GM20000 (cell line): ENCODE measurements around the gene DDB1.
A peak's percentile ranks its signal among the peaks of the same experiment; 100 is the strongest.

Experiments
- DNase-seq: peaks from one replicate; pipeline ENCODE4 v3.0.0; 2012; ENCODE audit warnings: low spot score
- TF ChIP-seq, protein P1 (sequence below): IDR thresholded peaks from 2 replicates; pipeline ENCODE4 v1.5.1; 2012; ENCODE audit warnings: mild to moderate bottlenecking, control low read depth; ENCODE audit errors: extremely low read depth, missing control alignments

DDB1 gene

DNA sequence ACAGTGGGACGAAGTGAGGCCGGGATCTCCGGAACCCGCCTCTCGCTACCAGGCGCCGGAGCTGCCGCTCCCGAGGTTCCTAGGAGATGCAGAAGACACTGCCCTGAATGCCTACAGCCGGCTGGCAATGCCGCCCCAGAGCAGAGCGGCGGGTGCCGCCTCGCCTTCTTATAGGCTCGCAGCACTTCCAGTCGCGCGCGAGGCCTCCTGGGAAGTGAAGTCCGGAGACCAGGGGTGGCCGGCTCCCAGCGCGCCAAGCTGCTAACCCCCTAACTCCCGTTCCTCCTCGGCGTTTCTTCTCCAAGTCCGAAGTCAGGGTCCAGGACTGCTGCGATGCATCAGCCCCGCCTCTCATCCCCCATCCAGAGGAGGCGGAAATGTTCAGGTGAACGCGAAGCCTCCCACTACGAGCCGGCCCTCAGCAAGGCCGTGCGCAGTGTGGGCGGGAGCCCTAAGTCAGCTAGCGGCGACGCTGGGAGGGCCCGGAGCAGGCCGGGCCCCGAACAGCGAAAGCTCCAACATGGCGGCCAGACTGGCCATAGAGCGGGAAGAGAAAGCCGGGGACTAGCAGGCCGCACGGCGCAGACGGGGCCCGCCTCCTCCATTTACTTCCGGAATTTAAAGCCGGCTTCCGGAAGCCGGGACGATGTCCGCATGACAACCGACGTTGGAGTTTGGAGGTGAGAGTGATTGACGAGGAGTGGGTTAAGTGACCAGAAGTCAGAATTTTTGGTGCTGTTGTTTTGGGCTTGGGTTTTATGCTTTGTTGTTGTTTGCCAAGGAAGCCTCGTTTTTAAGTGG is 29.0 kb upstream of the DDB1 start, which contains the start of the genes CYB561A3 and TMEM138:
CYB561A3 (minus strand) TSS at position 142 of the 801 bp plus-strand sequence. CDS start 5,169 bp downstream, outside the sequence.
TMEM138 (plus strand) TSS at position 634 of the 801 bp plus-strand sequence. CDS start 2,017 bp downstream, outside the sequence.
- peak; percentile 86 for DNase-seq
- TF ChIP-seq, protein P1, sequence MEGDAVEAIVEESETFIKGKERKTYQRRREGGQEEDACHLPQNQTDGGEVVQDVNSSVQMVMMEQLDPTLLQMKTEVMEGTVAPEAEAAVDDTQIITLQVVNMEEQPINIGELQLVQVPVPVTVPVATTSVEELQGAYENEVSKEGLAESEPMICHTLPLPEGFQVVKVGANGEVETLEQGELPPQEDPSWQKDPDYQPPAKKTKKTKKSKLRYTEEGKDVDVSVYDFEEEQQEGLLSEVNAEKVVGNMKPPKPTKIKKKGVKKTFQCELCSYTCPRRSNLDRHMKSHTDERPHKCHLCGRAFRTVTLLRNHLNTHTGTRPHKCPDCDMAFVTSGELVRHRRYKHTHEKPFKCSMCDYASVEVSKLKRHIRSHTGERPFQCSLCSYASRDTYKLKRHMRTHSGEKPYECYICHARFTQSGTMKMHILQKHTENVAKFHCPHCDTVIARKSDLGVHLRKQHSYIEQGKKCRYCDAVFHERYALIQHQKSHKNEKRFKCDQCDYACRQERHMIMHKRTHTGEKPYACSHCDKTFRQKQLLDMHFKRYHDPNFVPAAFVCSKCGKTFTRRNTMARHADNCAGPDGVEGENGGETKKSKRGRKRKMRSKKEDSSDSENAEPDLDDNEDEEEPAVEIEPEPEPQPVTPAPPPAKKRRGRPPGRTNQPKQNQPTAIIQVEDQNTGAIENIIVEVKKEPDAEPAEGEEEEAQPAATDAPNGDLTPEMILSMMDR, result no peak

DNA sequence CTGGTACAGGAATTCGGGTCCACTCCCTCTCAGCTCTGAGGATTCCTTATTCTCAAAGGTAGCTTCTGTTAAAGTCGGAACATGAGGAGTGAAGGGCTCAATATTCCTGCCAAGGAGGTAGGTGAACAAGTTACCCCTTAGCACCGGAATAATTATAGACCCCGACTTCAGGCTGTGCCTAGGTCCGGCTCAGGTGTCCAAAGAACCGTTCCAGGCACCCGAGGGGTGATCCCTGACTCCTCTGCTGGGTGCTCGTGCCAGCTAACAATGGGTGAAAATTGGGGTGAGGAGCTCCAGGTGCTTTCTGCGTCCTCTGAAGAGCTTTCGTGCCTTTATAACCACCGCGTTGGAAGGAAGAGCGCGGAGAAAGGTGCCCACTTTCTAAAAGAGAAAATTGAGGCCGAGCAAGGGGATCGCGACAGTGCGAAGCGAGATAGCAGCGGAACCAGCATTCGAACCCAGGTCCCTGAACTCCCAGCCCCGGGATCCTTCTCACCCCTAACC is 28.4 kb upstream of the DDB1 start:
- no peak for DNase-seq
- TF ChIP-seq, protein P1, result no peak

DNA sequence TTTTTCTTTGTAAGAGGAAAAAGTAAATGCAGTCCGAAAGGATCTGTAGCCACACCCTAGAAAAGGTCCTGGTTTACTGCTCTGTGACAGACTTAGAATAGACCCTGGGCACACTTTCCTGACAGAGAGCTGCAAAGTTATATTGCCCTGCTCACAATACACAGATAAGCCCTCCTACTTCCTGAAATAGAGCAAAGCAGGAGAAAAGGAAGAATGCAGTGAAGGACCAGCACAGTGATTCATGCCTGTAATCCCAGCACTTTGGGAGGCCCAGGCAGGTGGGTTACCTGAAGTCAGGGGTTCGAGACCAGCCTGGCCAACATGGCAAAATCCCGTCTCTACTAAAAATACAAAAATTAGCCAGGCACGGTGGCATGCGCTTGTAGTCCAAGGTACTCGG is 26.6 kb upstream of the DDB1 start:
- no peak for DNase-seq
- TF ChIP-seq, protein P1, result no peak

DNA sequence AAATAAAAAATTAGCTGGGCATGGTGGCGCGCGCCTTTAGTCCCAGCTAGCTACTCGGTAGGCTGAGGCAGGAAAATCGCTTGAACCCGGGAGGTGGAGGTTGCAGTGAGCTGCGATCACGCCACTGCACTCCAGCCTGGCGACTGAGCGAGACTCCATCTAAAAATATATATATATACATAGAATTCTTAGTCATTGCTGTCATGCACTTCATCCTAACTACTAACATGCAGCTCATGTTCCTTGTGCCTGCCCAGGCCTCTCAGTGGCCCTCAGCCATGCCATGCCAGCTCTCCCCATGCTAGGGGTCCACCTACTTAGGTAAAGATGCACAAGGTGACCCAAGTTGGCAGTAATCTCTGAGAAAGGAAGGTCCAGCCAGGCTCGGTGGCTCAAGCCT is 25.7 kb upstream of the DDB1 start:
- TF ChIP-seq, protein P1, result no peak
- DNase-seq, result no peak

DNA sequence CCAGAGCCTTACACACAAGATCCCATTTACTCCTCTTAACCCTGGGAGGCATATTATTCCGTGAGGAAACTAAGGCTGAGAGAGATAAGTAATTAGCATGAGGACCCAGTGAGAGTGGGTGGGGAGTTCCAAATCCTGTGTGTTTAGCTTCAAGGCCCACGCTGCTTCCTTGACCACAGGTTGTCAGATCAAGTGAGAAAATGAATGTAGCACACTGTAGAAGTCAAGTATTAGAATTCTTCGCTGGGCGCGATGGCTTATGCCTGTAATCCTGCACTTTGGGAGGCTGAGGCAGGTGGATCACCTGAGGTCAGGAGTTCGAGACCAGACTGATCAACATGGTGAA is 25.0 kb upstream of the DDB1 start:
- no peak for DNase-seq
- TF ChIP-seq, protein P1, result no peak

DNA sequence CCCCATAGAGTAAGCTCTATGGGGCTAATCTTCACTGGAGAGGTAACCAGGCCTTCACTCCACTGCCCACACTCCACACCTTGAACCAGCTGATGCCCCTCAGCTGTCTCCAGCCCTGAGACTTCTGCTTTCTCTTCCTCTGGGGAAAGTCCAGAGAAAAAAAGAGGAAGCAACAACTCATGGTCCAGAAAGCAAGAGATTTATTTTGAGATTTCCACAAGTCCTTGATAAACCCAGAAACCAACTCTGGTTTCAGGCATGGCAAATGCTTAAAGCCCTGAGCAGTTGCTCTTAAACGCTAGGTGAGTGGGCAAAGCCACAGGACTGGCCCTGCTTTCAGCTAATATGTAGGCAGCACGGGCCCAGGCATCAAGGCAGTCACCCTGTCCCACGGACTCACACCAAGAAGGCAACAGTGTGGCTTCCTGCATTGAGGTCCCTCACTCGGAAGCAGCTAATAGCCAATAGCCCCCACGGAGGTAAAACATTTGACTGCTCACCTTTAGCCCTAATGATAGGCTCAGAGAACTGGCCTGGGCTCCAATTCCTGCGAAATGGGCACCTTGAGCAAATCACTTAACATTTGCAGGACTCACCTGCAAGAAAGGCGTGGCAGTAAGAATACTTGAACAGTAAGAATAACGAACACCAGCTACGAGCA is 24.5 kb upstream of the DDB1 start:
- DNase-seq, result peak; percentile 59
- TF ChIP-seq, protein P1, result no peak

DNA sequence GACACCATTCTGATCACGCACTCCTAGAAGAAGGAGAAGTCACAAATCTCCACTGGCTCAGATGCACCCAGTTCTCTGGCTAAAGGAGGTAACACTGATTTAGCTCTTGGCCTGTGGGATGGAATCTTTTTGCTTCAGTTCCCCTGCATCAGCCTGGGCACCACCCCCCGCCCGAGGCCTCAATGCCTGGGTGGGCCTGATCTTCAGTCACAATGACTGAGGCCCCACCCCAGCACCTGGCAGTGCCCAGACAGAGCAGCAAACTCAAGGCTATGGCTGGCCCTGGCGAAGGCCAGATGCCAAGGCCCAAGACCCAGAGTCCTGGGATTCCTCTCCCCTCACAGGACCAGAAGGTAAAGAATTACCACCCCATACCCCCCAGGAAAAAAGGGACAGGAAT is 23.8 kb upstream of the DDB1 start:
- TF ChIP-seq, protein P1, result no peak
- no peak for DNase-seq
